Activated CD4-positive, alpha-beta memory T cell treated with anti-CD3 and anti-CD28 coated beads for 36 hours (primary cell): ENCODE results near the gene FARS2. TPM values are rescaled to one million over a fixed set of nuclear protein-coding genes. Genes with fewer than 3 reads are reported as not detected.

ENCODE experiments used
- CTCF ChIA-PET: fragments of 350-600 bp; sonication (Branson Sonifier 250); formaldehyde crosslinking; loops from one replicate; lab custom pipeline; 2021; ENCODE audit warnings: antibody characterized with exemption, inconsistent platforms; lab: Charles Lee
- POLR2A ChIA-PET: fragments of 350-600 bp; sonication (Branson Sonifier 250); formaldehyde crosslinking; loops from one replicate; lab custom pipeline; 2021; ENCODE audit warnings: antibody characterized with exemption; lab: Charles Lee
- DNase-seq: peaks from one replicate; pipeline ENCODE4 v3.0.0-alpha.2; 2020
- H3K27ac Mint-ChIP-seq: one replicate; pipeline ENCODE4 v1.8.0; 2021; ENCODE audit warnings: mixed read lengths
- H3K27me3 Mint-ChIP-seq: one replicate; pipeline ENCODE4 v1.8.0; 2021; ENCODE audit warnings: mixed read lengths
- H3K36me3 Mint-ChIP-seq: one replicate; pipeline ENCODE4 v1.8.0; 2021; ENCODE audit warnings: mixed read lengths
- H3K4me1 Mint-ChIP-seq: one replicate; pipeline ENCODE4 v1.8.0; 2021; ENCODE audit warnings: low read depth, mixed read lengths
- H3K4me3 Mint-ChIP-seq: one replicate; pipeline ENCODE4 v1.8.0; 2021; ENCODE audit warnings: mild to moderate bottlenecking, mixed read lengths
- H3K9me3 Mint-ChIP-seq: one replicate; pipeline ENCODE4 v1.8.0; 2021; ENCODE audit warnings: mixed read lengths
- intact Hi-C: fragments of 100-400 bp; cut with micrococcal nuclease; formaldehyde crosslinking; loops from one replicate; pipeline ENCODE4 v1.15.1; 2023
- total RNA-seq, 2 experiments: library from RNA; stranded (reverse); gene quantifications; one replicate each; pipeline ENCODE4 v1.2.3, GENCODE V29; 2021

Gene FARS2
- total RNA-seq, 2 experiments from 2014 or later: 22.7 to 23.7 TPM

GRCh38 chr6:5580736-5581581 is 319.6 kb downstream of the FARS2 start:
- POLR2A ChIA-PET: no interaction called here
- intact Hi-C loops: no loop called here
- Mint-ChIP-seq H3K4me3 (no peak overlapping the region), H3K27me3 (no peaks in the 10 kb centered on the region), H3K4me1 (peaks cover 4% of the 10 kb centered on the region), H3K27ac (no peak overlapping the region), H3K9me3 (peaks cover 4% of the 10 kb centered on the region), H3K36me3 (peaks cover 4% of the 10 kb centered on the region)
- DNase-seq: no peak
- CTCF ChIA-PET: no interaction called here

DNA sequence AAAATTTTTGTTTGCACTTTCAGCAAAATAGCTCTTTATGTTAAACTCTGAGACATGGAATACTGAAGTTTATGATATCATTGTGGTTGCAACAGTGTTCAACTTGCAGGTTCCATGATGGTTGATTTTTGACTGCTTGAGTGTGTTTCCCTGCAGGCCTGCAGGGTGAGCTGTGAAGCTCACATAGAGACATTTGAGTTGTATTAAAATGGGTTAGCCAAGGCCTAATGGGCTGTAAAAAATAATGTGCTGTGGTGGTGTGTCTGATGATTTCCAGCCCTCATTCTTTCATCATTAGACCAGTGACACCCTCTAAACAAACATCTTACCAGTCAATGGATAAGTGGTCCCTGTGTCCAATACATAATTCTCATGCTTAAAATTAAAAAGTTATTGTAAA is 321.4 kb downstream of the FARS2 start:
- H3K9me3 Mint-ChIP-seq: peaks cover 11% of the 10 kb centered on the region
- H3K36me3 Mint-ChIP-seq: peaks cover 7% of the 10 kb centered on the region
- H3K4me3 Mint-ChIP-seq: no peak overlapping the region
- ChIA-PET POLR2A (no interaction called here), CTCF (no interaction called here)
- DNase-seq: no peak
- H3K27me3 Mint-ChIP-seq: no peaks in the 10 kb centered on the region
- H3K4me1 Mint-ChIP-seq: peaks cover 4% of the 10 kb centered on the region
- intact Hi-C loops: no loop called here
- no peak overlapping the region for H3K27ac Mint-ChIP-seq

DNA sequence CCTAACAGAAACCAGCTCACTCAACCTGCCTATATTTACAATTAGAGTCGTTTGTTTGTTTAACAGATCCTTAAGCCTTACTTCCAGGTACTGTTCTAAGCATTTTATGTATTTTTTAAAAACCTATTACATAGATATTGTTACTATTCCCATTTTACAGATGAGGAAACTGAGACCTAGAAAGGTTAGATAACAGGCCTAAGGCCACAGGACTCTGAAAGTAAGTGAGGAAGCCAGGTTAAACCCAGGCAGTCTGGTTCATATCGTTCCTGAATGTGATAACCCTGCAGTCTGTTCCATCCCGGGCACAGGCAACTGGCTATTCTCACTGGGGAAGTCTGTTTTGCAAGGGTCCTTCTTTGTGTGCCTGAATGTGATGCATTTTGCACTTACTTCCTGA is 322.2 kb downstream of the FARS2 start:
- Mint-ChIP-seq H3K4me1 (peaks cover 4% of the 10 kb centered on the region), H3K27me3 (no peaks in the 10 kb centered on the region), H3K9me3 (peaks cover 11% of the 10 kb centered on the region), H3K36me3 (peaks cover 7% of the 10 kb centered on the region), H3K27ac (no peak overlapping the region), H3K4me3 (no peak overlapping the region)
- DNase-seq: no peak
- POLR2A ChIA-PET: no interaction called here
- CTCF ChIA-PET: no interaction called here
- intact Hi-C loops: no loop called here

GRCh38 chr6:5584078-5584482 is 322.8 kb downstream of the FARS2 start:
- intact Hi-C loops: no loop called here
- no peak for DNase-seq
- Mint-ChIP-seq H3K27ac (no peak overlapping the region), H3K27me3 (no peaks in the 10 kb centered on the region), H3K9me3 (peaks cover 11% of the 10 kb centered on the region), H3K36me3 (peaks cover 7% of the 10 kb centered on the region), H3K4me3 (no peak overlapping the region), H3K4me1 (peaks cover 4% of the 10 kb centered on the region)
- CTCF ChIA-PET: no interaction called here
- POLR2A ChIA-PET: no interaction called here

DNA sequence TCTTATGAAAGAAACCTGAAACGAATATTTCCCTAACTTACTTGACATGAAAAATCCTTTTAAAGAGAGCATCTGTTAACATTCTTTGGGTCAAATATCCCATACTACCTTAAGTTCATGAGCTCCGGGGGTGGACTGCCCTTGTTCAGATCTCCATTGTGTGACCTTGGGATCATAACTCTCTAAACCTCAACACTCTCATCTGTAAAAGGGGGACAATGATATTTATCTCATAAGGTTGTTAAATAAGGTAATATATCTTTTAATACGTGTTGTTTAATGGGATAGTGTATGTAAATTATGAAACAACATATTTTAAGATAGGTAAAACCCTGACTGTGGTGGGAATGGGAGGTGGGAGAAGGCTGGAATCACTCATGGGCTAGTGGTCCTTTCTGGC is 326.3 kb downstream of the FARS2 start:
- Mint-ChIP-seq H3K9me3 (peaks cover 11% of the 10 kb centered on the region), H3K36me3 (peaks cover 3% of the 10 kb centered on the region), H3K4me3 (no peak overlapping the region), H3K4me1 (no peaks in the 10 kb centered on the region), H3K27ac (no peak overlapping the region), H3K27me3 (no peaks in the 10 kb centered on the region)
- no peak for DNase-seq
- intact Hi-C loops: no loop called here
- ChIA-PET CTCF (no interaction called here), POLR2A (no interaction called here)

DNA sequence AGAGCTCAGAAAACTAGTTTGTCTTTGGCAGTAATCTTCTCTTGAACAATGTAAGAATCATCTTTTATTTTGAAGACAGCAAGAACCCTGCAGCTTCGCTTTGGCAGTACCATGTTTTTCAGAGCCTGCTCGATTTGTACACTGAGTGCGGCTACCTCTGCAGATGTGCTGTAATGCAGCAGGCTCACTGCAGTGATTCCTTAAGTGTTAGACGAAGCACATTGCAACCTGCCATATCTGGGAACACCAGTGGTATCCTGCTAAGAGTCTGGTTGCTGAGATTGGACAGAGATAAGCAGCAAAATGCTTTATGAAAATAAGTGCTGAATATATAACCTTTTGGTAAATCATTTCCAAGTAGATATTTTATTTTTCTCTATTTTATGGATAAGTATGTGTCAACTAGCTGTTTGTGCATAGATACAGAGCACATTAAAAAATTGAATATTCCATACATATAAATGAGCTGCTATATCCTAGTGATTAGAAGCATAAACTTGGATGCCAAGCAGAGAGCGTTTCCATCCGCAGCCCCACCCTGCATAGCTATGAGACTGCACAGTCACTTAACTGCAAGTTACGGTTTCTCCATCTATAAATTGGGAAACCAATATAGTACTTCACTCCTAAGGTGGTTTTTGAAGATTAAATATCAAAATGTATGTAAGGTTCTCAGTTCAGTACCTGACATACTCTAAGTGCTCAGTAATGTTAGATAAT is 328.3 kb downstream of the FARS2 start:
- DNase-seq: no peak
- no peak overlapping the region for H3K27ac Mint-ChIP-seq
- CTCF ChIA-PET: no interaction called here
- no peaks in the 10 kb centered on the region for H3K27me3 Mint-ChIP-seq
- POLR2A ChIA-PET: no interaction called here
- intact Hi-C loops: no loop called here
- H3K9me3 Mint-ChIP-seq: peaks cover 11% of the 10 kb centered on the region
- H3K36me3 Mint-ChIP-seq: peaks cover 3% of the 10 kb centered on the region
- H3K4me3 Mint-ChIP-seq: no peak overlapping the region
- no peaks in the 10 kb centered on the region for H3K4me1 Mint-ChIP-seq

- Mint-ChIP-seq H3K36me3 (peaks cover 3% of the 10 kb centered on the region), H3K4me3 (no peak overlapping the region), H3K9me3 (peaks cover 11% of the 10 kb centered on the region), H3K4me1 (no peaks in the 10 kb centered on the region), H3K27me3 (no peaks in the 10 kb centered on the region), H3K27ac (no peak overlapping the region)
- intact Hi-C loops: no loop called here
- POLR2A ChIA-PET: no interaction called here
- CTCF ChIA-PET: no interaction called here
- DNase-seq: no peak
Observed at GRCh38 chr6:5590187-5590586, 328.9 kb downstream of the FARS2 start.

DNA sequence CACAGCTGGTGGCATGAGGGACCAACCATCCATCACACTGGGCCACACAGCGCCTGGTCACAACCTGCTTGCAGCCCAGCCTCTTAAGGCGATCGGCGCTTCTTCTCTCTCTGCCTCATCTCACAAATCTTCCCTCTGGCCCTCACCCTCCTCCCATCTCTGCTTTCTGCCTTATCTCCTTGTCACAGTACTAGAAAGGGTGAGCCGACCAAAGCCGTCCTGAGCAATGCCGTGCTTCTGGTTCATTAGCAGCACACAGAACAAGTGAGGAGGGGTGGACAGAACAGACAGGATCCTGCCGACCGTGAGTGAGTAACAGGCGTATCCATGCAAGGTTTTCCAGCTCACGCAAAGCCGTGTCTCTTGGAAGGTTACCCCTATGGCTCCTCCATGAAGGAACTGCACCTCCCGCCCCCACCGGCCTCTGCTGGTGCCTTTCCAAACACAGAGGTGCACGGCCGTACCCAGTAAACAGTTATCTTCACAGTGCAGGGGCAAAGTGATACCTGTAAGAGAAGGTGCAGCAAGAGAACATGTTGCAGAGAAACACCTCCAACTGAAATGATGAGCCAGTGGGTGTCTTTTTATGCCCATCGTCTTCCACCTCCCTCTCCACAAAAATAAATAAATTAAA is 331.7 kb downstream of the FARS2 start:
- DNase-seq: no peak
- H3K27me3 Mint-ChIP-seq: no peaks in the 10 kb centered on the region
- intact Hi-C loops: no loop called here
- CTCF ChIA-PET: no interaction called here
- no peak overlapping the region for H3K4me3 Mint-ChIP-seq
- H3K4me1 Mint-ChIP-seq: no peaks in the 10 kb centered on the region
- H3K36me3 Mint-ChIP-seq: no peaks in the 10 kb centered on the region
- H3K9me3 Mint-ChIP-seq: no peaks in the 10 kb centered on the region
- H3K27ac Mint-ChIP-seq: no peak overlapping the region
- POLR2A ChIA-PET: no interaction called here

DNA sequence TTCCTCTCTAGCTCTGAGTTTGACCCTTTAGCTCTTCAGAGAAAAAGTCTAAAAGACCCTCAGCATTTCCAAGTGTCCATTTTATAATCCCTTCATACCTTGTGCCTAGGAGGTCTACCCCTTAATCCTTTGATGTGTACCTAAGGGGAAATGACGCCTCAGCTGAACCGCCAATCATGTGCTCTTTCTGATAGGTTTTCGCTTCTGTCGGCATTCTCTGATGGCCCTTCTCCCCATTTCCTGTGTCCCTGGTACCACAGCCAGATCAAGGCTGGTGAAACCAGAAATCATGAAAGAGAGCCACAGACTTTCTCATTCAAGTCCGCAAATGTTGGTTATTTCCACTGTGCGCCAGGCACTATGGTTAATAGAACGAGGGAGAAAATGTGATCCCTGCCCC is 333.9 kb downstream of the FARS2 start:
- ChIA-PET POLR2A (interaction anchor here (0.6 kb wide), 1 partner anchor 68 kb away, joined by 3 read pairs; no protein-coding TSS in a partner anchor), CTCF (no interaction called here)
- no peaks in the 10 kb centered on the region for H3K36me3 Mint-ChIP-seq
- DNase-seq: no peak
- H3K4me1 Mint-ChIP-seq: no peaks in the 10 kb centered on the region
- H3K27me3 Mint-ChIP-seq: no peaks in the 10 kb centered on the region
- H3K4me3 Mint-ChIP-seq: no peak overlapping the region
- H3K27ac Mint-ChIP-seq: no peak overlapping the region
- H3K9me3 Mint-ChIP-seq: no peaks in the 10 kb centered on the region
- intact Hi-C loops: no loop called here

GRCh38 chr6:5597413-5597812 is 336.1 kb downstream of the FARS2 start:
- H3K27me3 Mint-ChIP-seq: no peaks in the 10 kb centered on the region
- H3K27ac Mint-ChIP-seq: no peak overlapping the region
- DNase-seq: no peak
- intact Hi-C loops: no loop called here
- H3K4me1 Mint-ChIP-seq: no peaks in the 10 kb centered on the region
- CTCF ChIA-PET: interaction anchor here (0.6 to 2.3 kb wide), 2 partner anchors 126 to 1700 kb away, joined by 3 to 6 read pairs; no protein-coding TSS in a partner anchor
- H3K36me3 Mint-ChIP-seq: no peaks in the 10 kb centered on the region
- no peaks in the 10 kb centered on the region for H3K9me3 Mint-ChIP-seq
- no peak overlapping the region for H3K4me3 Mint-ChIP-seq
- POLR2A ChIA-PET: no interaction called here

DNA sequence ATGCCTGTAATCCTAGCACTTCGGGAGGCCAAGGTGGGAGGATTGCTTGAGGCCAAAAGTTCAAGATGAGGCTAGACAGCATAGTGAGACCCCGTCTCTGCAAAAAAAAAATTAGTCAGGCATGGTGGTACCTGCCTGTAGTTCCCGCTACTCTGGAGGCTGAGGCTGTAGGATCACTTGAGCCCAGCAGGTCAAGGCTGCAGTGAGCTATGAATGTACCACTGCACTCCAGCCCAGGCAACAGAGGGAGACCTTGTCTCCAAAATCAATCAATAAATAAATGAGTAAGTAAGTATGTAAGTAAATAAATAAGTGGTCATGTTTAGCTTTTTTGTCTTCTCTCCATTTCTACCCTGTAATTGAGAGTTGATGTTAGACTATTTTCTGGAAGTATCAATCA is 336.8 kb downstream of the FARS2 start:
- CTCF ChIA-PET: interaction anchor here (0.7 to 2.3 kb wide), 2 partner anchors 70 to 127 kb away, joined by 3 to 6 read pairs; no protein-coding TSS in a partner anchor
- H3K36me3 Mint-ChIP-seq: no peaks in the 10 kb centered on the region
- no peak overlapping the region for H3K27ac Mint-ChIP-seq
- POLR2A ChIA-PET: no interaction called here
- intact Hi-C loops: no loop called here
- no peaks in the 10 kb centered on the region for H3K27me3 Mint-ChIP-seq
- no peaks in the 10 kb centered on the region for H3K9me3 Mint-ChIP-seq
- no peak overlapping the region for H3K4me3 Mint-ChIP-seq
- no peaks in the 10 kb centered on the region for H3K4me1 Mint-ChIP-seq
- no peak for DNase-seq

- no peaks in the 10 kb centered on the region for H3K9me3 Mint-ChIP-seq
- H3K36me3 Mint-ChIP-seq: no peaks in the 10 kb centered on the region
- no peaks in the 10 kb centered on the region for H3K4me1 Mint-ChIP-seq
- DNase-seq: no peak
- POLR2A ChIA-PET: no interaction called here
- H3K27ac Mint-ChIP-seq: no peak overlapping the region
- no peaks in the 10 kb centered on the region for H3K27me3 Mint-ChIP-seq
- intact Hi-C loops: no loop called here
- CTCF ChIA-PET: interaction anchor here (2.3 kb wide), 1 partner anchor 128 kb away, joined by 6 read pairs; no protein-coding TSS in a partner anchor
- no peak overlapping the region for H3K4me3 Mint-ChIP-seq
Observed at GRCh38 chr6:5599127-5599526, 337.8 kb downstream of the FARS2 start.
